ENCODE data around the gene CTXN1. TPM values are rescaled to one million over a fixed set of nuclear protein-coding genes. Genes with fewer than 3 reads are reported as not detected.
"Not testable (repeated sequence)": the region's sequence is repeated elsewhere in the genome, so short reads cannot be mapped to it uniquely, and the experiment has no call there.

The CTXN1 gene
- total RNA-seq, 4 donors from 2014 or later: 2.9 to 29.7 (median 4.8) TPM

DNA sequence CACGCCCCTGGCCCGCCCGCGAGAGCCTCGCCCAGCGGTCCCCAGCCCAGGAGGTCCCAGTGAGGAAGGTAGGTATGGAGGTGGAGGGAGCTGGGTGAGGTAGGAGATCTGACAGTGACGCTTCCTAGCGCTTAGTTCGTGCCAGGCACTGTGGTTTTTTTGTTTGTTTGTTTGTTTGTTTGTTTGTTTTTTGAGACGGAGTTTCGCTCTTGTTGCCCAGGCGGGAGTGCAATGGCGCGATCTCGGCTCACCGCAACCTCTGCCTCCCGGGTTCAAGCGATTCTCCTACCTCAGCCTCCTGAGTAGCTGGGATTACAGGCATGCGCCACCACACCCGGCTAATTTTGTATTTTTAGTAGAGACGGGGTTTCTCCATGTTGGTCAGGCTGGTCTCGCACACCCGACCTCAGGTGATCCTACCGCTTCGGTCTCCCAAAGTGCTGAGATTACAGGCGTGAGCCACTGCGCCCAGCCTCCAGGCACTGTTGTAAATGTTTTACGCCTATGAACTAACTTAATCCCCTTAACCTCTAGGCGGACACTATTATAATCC, 7.8 kb downstream of the CTXN1 start:
- Histone ChIP-seq H3K4me3 (peak overlapping the region in 2 of 4 donors; percentile 23 to 41), H3K27ac (peak overlapping the region in 2 of 4 donors; percentile 9 to 56), H3K27me3 (peaks cover 59% of the 10 kb centered on the region), H3K4me1 (peaks cover 28 to 60% (median 43%) of the 10 kb centered on the region in 4 donors)
- TF ChIP-seq, protein P1, sequence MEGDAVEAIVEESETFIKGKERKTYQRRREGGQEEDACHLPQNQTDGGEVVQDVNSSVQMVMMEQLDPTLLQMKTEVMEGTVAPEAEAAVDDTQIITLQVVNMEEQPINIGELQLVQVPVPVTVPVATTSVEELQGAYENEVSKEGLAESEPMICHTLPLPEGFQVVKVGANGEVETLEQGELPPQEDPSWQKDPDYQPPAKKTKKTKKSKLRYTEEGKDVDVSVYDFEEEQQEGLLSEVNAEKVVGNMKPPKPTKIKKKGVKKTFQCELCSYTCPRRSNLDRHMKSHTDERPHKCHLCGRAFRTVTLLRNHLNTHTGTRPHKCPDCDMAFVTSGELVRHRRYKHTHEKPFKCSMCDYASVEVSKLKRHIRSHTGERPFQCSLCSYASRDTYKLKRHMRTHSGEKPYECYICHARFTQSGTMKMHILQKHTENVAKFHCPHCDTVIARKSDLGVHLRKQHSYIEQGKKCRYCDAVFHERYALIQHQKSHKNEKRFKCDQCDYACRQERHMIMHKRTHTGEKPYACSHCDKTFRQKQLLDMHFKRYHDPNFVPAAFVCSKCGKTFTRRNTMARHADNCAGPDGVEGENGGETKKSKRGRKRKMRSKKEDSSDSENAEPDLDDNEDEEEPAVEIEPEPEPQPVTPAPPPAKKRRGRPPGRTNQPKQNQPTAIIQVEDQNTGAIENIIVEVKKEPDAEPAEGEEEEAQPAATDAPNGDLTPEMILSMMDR (IDR thresholded peaks at IDR 0.05): peak in 2 of 5 experiments; percentile 6 to 20
- in situ Hi-C loops (cut with MboI; ENCODE audit: low pct_ligation_motif_present in 1 of 4, low pct_unique_long_range_greater_than_20kb in 1 of 4, low sequenced_read_pairs in 3 of 4); H3K36me3 ChIP-seq; intact Hi-C loops (cut with DNase I; ENCODE audit: low total_unique reads); DNase-seq; H3K9me3 ChIP-seq: not testable (repeated sequence)
- 25 to 39% methylated on average over 8 to 29 of the region's 29 CpGs for WGBS, 2 donors (ENCODE audit: low coverage in 1 of 2)

DNA sequence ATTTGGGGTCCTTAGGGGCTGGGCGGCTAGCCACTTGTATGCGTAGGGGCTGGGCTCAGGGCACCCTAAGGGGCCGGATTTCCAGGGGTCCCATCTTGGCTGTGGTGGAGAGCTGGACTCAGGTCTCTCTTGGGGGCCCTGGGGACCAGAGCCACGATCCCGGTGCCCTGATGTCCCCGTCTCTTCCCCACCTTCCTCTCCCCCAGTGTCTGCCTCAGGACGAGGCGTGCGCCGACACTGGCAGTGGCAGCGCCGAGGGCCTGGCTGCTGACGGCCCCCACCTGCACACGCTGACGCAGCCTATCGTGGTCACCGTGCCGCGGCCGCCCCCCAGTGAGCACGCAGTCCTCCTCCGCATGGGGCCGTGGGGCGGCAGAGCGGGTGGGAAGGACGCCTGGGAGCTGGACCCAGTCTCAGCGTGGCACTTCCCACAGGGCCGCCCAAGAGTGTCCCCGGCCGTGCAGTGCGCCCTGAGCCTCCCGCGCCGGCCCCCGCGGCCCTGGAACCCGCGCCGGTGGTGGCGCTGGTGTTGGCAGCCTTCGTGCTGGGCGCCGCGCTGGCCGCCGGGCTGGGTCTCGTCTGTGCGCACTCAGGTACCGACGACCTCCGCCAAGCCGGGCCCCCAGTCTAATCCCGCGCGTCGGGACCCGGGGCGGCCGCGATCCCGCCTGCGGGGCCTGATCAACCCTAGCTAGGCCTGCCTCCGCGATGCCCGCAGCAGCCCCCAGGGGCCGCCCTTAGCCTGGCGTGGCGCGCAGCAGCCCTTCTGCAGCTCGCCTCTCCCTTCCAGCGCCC, 8.5 kb downstream of the CTXN1 start:
- Histone ChIP-seq H3K9me3 (no peaks in the 10 kb centered on the region), H3K36me3 (peaks cover 0 to 9% (median 2%) of the 10 kb centered on the region in 4 donors), H3K27me3 (peaks cover 59% of the 10 kb centered on the region), H3K4me3 (peak overlapping the region; percentile 0 to 41 (median 24)), H3K27ac (peak overlapping the region in 2 of 4 donors; percentile 9 to 56), H3K4me1 (peaks cover 28 to 58% (median 43%) of the 10 kb centered on the region in 4 donors)
- TF ChIP-seq POLR2AphosphoS5 (IDR thresholded peaks at IDR 0.05) (no peak), EP300 (IDR thresholded peaks at IDR 0.05; ENCODE audit: low read depth) (no peak), POLR2A (IDR thresholded peaks at IDR 0.05) (no peak)
- TF ChIP-seq, protein P1 (IDR thresholded peaks at IDR 0.05): peak; percentile 29 to 61 (median 57)
- DNase-seq: peak; percentile 69
- 5% methylated on average over 33 of the region's 71 CpGs; no CpG with 5 or more reads in 1 of the 2 donors for WGBS, 2 donors (ENCODE audit: low coverage in 1 of 2)
- intact Hi-C loops (cut with DNase I; ENCODE audit: low total_unique reads) (no loop called here), in situ Hi-C loops (cut with MboI; ENCODE audit: low pct_ligation_motif_present in 1 of 4, low pct_unique_long_range_greater_than_20kb in 1 of 4, low sequenced_read_pairs in 3 of 4) (no loop called here)

DNA sequence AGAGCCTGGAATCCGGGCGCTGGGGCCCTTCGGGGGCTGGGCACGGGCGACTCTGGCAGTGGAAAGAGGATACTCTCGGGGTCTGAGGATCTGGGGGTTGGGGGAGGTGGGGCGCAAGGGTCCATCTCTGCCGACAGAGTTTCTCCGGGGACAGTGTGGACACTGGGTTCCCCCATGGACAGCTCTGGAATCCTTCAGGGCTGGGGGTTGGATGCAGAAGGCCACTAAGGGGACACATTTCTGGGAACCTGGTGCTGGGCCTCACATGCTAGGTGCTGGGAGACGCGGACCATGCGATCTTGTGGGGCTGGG, 9.0 kb downstream of the CTXN1 start:
- H3K9me3 ChIP-seq: no peaks in the 10 kb centered on the region
- DNase-seq: no peak
- in situ Hi-C loops (cut with MboI; ENCODE audit: low pct_ligation_motif_present in 1 of 4, low pct_unique_long_range_greater_than_20kb in 1 of 4, low sequenced_read_pairs in 3 of 4) (no loop called here), intact Hi-C loops (cut with DNase I; ENCODE audit: low total_unique reads) (no loop called here)
- H3K4me3 ChIP-seq: peak overlapping the region in 2 of 4 donors; percentile 33 to 41
- TF ChIP-seq POLR2AphosphoS5 (IDR thresholded peaks at IDR 0.05) (no peak), EP300 (IDR thresholded peaks at IDR 0.05; ENCODE audit: low read depth) (no peak), POLR2A (IDR thresholded peaks at IDR 0.05) (no peak)
- TF ChIP-seq, protein P1 (IDR thresholded peaks at IDR 0.05): no peak
- H3K27me3 ChIP-seq: peaks cover 59% of the 10 kb centered on the region
- H3K36me3 ChIP-seq: peaks cover 0 to 11% (median 5%) of the 10 kb centered on the region in 4 donors
- peak overlapping the region in 1 of 4 donors; percentile 56 for H3K27ac ChIP-seq
- 6% methylated on average over 9 of the region's 12 CpGs; no CpG with 5 or more reads in 1 of the 2 donors for WGBS, 2 donors (ENCODE audit: low coverage in 1 of 2)
- peaks cover 25 to 52% (median 41%) of the 10 kb centered on the region in 4 donors for H3K4me1 ChIP-seq

DNA sequence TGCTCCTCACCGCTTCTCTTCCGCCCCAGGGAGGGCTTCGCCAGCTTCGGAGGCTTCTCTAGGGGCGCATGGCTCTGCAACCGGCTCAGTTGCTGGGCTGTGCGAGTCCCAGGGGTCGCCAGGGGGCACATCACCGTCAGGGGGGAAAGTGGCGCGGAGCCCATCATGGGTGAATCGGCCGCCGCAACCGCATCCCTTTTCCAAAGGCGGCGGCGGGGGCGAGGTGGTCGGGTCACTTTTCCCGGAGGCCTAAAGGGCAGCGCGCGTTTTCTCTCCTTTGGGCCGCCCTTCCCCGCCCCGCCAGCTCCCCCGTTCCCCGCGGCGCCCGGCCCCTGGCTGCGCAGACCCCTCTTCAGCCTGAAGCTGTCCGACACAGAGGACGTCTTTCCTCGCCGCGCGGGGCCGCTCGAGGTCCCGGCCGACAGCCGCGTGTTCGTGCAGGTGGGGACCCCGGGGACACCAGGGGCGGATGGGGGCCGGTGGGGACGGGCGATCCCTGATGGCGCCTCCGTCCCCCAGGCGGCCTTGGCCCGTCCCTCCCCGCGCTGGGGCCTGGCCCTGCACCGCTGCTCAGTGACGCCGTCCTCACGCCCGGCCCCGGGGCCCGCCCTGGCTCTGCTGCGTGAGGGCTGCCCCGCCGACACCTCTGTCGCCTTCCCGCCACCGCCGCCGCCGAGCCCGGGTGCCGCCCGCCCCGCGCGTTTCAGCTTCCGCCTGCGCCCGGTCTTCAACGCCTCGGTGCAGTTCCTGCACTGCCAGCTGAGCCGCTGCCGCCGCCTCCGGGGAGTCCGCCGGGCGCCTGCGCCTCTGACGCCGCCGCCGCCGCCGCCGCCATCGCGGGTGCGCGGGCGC, 9.6 kb downstream of the CTXN1 start:
- H3K36me3 ChIP-seq: peaks cover 0 to 15% (median 8%) of the 10 kb centered on the region in 4 donors
- DNase-seq: peak; percentile 50
- H3K4me3 ChIP-seq: peak overlapping the region in 3 of 4 donors; percentile 5 to 41 (median 33)
- peak overlapping the region in 1 of 4 donors; percentile 56 for H3K27ac ChIP-seq
- in situ Hi-C loops (cut with MboI; ENCODE audit: low pct_ligation_motif_present in 1 of 4, low pct_unique_long_range_greater_than_20kb in 1 of 4, low sequenced_read_pairs in 3 of 4): no loop called here
- 3% methylated on average over 40 of the region's 104 CpGs; no CpG with 5 or more reads in 1 of the 2 donors for WGBS, 2 donors (ENCODE audit: low coverage in 1 of 2)
- peaks cover 19 to 46% (median 35%) of the 10 kb centered on the region in 4 donors for H3K4me1 ChIP-seq
- TF ChIP-seq EP300 (IDR thresholded peaks at IDR 0.05; ENCODE audit: low read depth): no peak
- TF ChIP-seq, protein P1 (IDR thresholded peaks at IDR 0.05): no peak
- no peak for TF ChIP-seq POLR2A (IDR thresholded peaks at IDR 0.05)
- TF ChIP-seq POLR2AphosphoS5 (IDR thresholded peaks at IDR 0.05): no peak
- peaks cover 59% of the 10 kb centered on the region for H3K27me3 ChIP-seq
- intact Hi-C loops (cut with DNase I; ENCODE audit: low total_unique reads): no loop called here
- no peaks in the 10 kb centered on the region for H3K9me3 ChIP-seq

Measured in transverse colon (tissue), 4 donors.